B cell (primary cell): ENCODE measurements around the gene IYD. TPM values are rescaled to one million over a fixed set of nuclear protein-coding genes. Genes with fewer than 3 reads are reported as not detected.

Experiments used
- ATAC-seq: fragments of 200-7000 bp; cut with Tn5 transposase; one replicate; pipeline ENCODE4 v1.10.0; 2021; ENCODE audit warnings: low read depth, mild to moderate bottlenecking, moderate number of reproducible peaks, moderate library complexity
- CTCF ChIA-PET: fragments of 350-600 bp; sonication (Branson Sonifier 250); formaldehyde crosslinking; loops from one replicate; lab custom pipeline; 2021; ENCODE audit warnings: antibody characterized with exemption, inconsistent platforms; lab: Charles Lee
- POLR2A ChIA-PET: fragments of 350-600 bp; sonication (Branson Sonifier 250); formaldehyde crosslinking; loops from one replicate; lab custom pipeline; 2021; ENCODE audit warnings: antibody characterized with exemption; lab: Charles Lee
- DNase-seq: peaks from one replicate; pipeline ENCODE4 v3.0.0; 2013
- H2AFZ ChIP-seq: 2 replicates; pipeline ENCODE4 v1.6.1; 2012; ENCODE audit warnings: mild to moderate bottlenecking, low read depth, low read length; ENCODE audit not compliant: insufficient read depth, poor library complexity, severe bottlenecking
- H3K27ac ChIP-seq, 2 donors: 1 replicate in 1 of 2; 2 replicates in 1 of 2; pipeline ENCODE4 v1.5.1; 2012 to 2013; ENCODE audit warnings: low read length in 2 of 2, mild to moderate bottlenecking in 2 of 2, moderate library complexity in 1 of 2
- H3K27me3 ChIP-seq, 4 experiments: fragments of 200-600 bp in 1 of 4; sonication (generic) in 1 of 4; replicated peaks in 1 of 4; 1 replicate in 2 of 4; 2 replicates in 2 of 4; pipeline versions ENCODE4 v1.6.1 to v1.7.0; 2013 to 2016; ENCODE audit warnings: low read length in 3 of 4, mild to moderate bottlenecking in 2 of 4, mixed read lengths in 1 of 4, moderate library complexity in 1 of 4; ENCODE audit not compliant: insufficient read depth in 4 of 4, control insufficient read depth in 3 of 4; ENCODE audit errors: control extremely low read depth in 1 of 4
- H3K36me3 ChIP-seq, 2 experiments: replicated peaks in 1 of 2; 1 replicate in 1 of 2; 2 replicates in 1 of 2; pipeline versions ENCODE4 v1.6.1 to v1.7.1; 2013; ENCODE audit warnings: low read length in 1 of 2; ENCODE audit not compliant: insufficient read depth in 2 of 2, control insufficient read depth in 1 of 2; ENCODE audit errors: control extremely low read depth in 1 of 2, extremely low read depth in 1 of 2
- H3K4me1 ChIP-seq, 2 donors: fragments of 200-600 bp in 1 of 2; sonication (generic) in 1 of 2; 1 replicate in 1 of 2; 2 replicates in 1 of 2; pipeline versions ENCODE4 v1.5.1 to v1.6.1; 2013 to 2017; ENCODE audit warnings: low read length in 2 of 2; ENCODE audit not compliant: control insufficient read depth in 2 of 2, insufficient read depth in 2 of 2
- H3K4me2 ChIP-seq: replicated peaks from 2 replicates; pipeline ENCODE3; 2012; ENCODE audit warnings: mild to moderate bottlenecking, low read depth, low read length; ENCODE audit not compliant: poor library complexity, severe bottlenecking
- H3K4me3 ChIP-seq, 5 experiments: fragments of 200-600 bp in 1 of 5; sonication (generic) in 1 of 5; 1 replicate in 3 of 5; 2 replicates in 2 of 5; pipeline versions ENCODE4 v1.5.1 to v1.7.0; 2011 to 2016; ENCODE audit warnings: low read length in 4 of 5, mild to moderate bottlenecking in 4 of 5, low read depth in 2 of 5, control low read depth in 1 of 5, moderate library complexity in 1 of 5; ENCODE audit not compliant: insufficient read depth in 1 of 5; ENCODE audit errors: control extremely low read depth in 1 of 5, extremely low read depth in 1 of 5
- H3K79me2 ChIP-seq: fragments of 200-600 bp; sonication (generic); one replicate; pipeline ENCODE4 v1.6.0; 2016; ENCODE audit warnings: low read length; ENCODE audit not compliant: control insufficient read depth, insufficient read depth
- H3K9ac ChIP-seq: fragments of 200-600 bp; sonication (generic); 2 replicates; pipeline ENCODE4 v1.6.1; 2017; ENCODE audit warnings: mild to moderate bottlenecking, low read length, moderate library complexity
- H3K9me3 ChIP-seq, 3 donors: one replicate each; pipeline versions ENCODE4 v1.6.1 to v1.7.1; 2013; ENCODE audit warnings: low read length in 2 of 3; ENCODE audit not compliant: control insufficient read depth in 2 of 3, insufficient read depth in 1 of 3; ENCODE audit errors: control extremely low read depth in 1 of 3
- H4K20me1 ChIP-seq: 2 replicates; pipeline ENCODE4 v1.6.0; 2012; ENCODE audit warnings: mild to moderate bottlenecking, low read length; ENCODE audit not compliant: insufficient read depth, control insufficient read depth, poor library complexity, severe bottlenecking
- H3K27ac Mint-ChIP-seq: one replicate; pipeline ENCODE4 v1.8.0; 2021; ENCODE audit warnings: mixed read lengths
- H3K27me3 Mint-ChIP-seq: one replicate; pipeline ENCODE4 v1.8.0; 2021; ENCODE audit warnings: mixed read lengths
- H3K4me1 Mint-ChIP-seq: one replicate; pipeline ENCODE4 v1.8.0; 2021; ENCODE audit warnings: mixed read lengths
- H3K4me3 Mint-ChIP-seq: one replicate; pipeline ENCODE4 v1.8.0; 2021; ENCODE audit warnings: mixed read lengths
- H3K9me3 Mint-ChIP-seq: one replicate; pipeline ENCODE4 v1.8.0; 2022; ENCODE audit warnings: mixed read lengths; ENCODE audit not compliant: insufficient read depth
- EZH2 ChIP-seq: IDR thresholded peaks from 2 replicates; pipeline ENCODE4 v1.6.1; 2012; ENCODE audit warnings: borderline replicate concordance, low read depth, mild to moderate bottlenecking, moderate library complexity, low read length; ENCODE audit not compliant: insufficient read depth, poor library complexity, severe bottlenecking
- WGBS: methylation state at CpG from one replicate; pipeline ENCODE4 v1.1.5; 2013; ENCODE audit warnings: missing lambda C conversion rate; ENCODE audit not compliant: insufficient coverage; 5-methylcytosine and 5-hydroxymethylcytosine counted together
- intact Hi-C: fragments of 100-400 bp; cut with micrococcal nuclease; formaldehyde crosslinking; loops from one replicate; pipeline ENCODE4 v1.10.0; 2022
- polyA plus RNA-seq: library from polyadenylated mRNA; depleted of rRNA; stranded (reverse); fragments of >200 nt; gene quantifications from 2 replicates; pipeline ENCODE4 v1.2.3, GENCODE V29; 2012
- total RNA-seq, 2 donors: library from RNA; stranded (reverse); fragments of 120-200 nt in 1 of 2; gene quantifications; 1 replicate in 1 of 2; 2 replicates in 1 of 2; pipeline versions ENCODE4 v1.2.3 to v1.2.4, GENCODE V29; 2013 to 2022
- TF ChIP-seq, protein P1 (sequence below): fragments of 200-600 bp; IDR thresholded peaks from one replicate; pipeline ENCODE4 v1.8.0; 2022; ENCODE audit warnings: antibody characterized with exemption, mild to moderate bottlenecking

IYD gene
- total and polyA plus RNA-seq, 2 donors (not counting 1 experiment from before 2014, with no cell fraction given): not detected

GRCh38 chr6:150346346-150346745 lies 22.5 kb upstream of the IYD start:
- Histone ChIP-seq H3K4me2 (no peak overlapping the region), H2AFZ (no peak overlapping the region), H4K20me1 (no peaks in the 10 kb centered on the region), H3K9ac (no peak overlapping the region), H3K4me3 (no peak overlapping the region), H3K79me2 (no peaks in the 10 kb centered on the region), H3K27ac (no peak overlapping the region), H3K4me1 (peaks cover 4 to 9% of the 10 kb centered on the region in 2 donors), H3K9me3 (no peaks in the 10 kb centered on the region), H3K27me3 (peaks cover 0 to 4% (median 2%) of the 10 kb centered on the region in 4 experiments), H3K36me3 (no peaks in the 10 kb centered on the region)
- POLR2A ChIA-PET: no interaction called here
- H3K4me3 Mint-ChIP-seq: no peak overlapping the region
- no CpG with 5 or more reads among the region's 2 CpGs for WGBS
- peaks cover 11% of the 10 kb centered on the region for H3K27me3 Mint-ChIP-seq
- CTCF ChIA-PET: no interaction called here
- H3K27ac Mint-ChIP-seq: no peak overlapping the region
- intact Hi-C loops: no loop called here
- no peaks in the 10 kb centered on the region for H3K9me3 Mint-ChIP-seq
- TF ChIP-seq, protein P1, sequence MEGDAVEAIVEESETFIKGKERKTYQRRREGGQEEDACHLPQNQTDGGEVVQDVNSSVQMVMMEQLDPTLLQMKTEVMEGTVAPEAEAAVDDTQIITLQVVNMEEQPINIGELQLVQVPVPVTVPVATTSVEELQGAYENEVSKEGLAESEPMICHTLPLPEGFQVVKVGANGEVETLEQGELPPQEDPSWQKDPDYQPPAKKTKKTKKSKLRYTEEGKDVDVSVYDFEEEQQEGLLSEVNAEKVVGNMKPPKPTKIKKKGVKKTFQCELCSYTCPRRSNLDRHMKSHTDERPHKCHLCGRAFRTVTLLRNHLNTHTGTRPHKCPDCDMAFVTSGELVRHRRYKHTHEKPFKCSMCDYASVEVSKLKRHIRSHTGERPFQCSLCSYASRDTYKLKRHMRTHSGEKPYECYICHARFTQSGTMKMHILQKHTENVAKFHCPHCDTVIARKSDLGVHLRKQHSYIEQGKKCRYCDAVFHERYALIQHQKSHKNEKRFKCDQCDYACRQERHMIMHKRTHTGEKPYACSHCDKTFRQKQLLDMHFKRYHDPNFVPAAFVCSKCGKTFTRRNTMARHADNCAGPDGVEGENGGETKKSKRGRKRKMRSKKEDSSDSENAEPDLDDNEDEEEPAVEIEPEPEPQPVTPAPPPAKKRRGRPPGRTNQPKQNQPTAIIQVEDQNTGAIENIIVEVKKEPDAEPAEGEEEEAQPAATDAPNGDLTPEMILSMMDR: no peak
- ATAC-seq: no peak
- peaks cover 5% of the 10 kb centered on the region for H3K4me1 Mint-ChIP-seq
- no peak for DNase-seq

DNA sequence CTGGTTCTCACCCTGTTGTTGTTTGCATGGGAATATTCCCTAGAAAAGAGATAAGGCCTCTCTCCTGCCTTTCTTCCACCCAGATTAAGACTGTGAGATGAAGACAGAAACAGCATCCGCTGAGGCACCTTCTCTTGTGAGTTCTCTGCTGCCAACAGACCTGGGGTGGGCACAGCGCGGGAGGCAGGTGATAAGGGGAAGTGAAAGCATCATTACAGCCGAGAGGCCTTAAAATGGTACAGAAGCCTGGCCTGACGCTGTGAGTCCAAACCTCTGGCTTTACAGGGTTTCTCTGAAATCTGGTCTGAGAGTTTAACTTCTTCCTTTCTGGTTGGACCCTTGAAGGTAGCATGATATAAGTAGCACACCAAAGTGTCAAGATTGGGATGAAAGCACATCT lies 21.0 kb upstream of the IYD start:
- DNase-seq (peak; percentile 66), ATAC-seq (peak; percentile 85)
- intact Hi-C loops: no loop called here
- no peaks in the 10 kb centered on the region for H4K20me1 ChIP-seq
- no peak overlapping the region for H3K4me3 Mint-ChIP-seq
- H3K9me3 ChIP-seq: no peaks in the 10 kb centered on the region
- peaks cover 11% of the 10 kb centered on the region for H3K27me3 Mint-ChIP-seq
- H3K27ac ChIP-seq: no peak overlapping the region
- WGBS: 0% methylated on average over 2 of the region's 5 CpGs
- no peak overlapping the region for H3K4me2 ChIP-seq
- no peaks in the 10 kb centered on the region for H3K36me3 ChIP-seq
- H3K4me1 Mint-ChIP-seq: peaks cover 5% of the 10 kb centered on the region
- peaks cover 0 to 6% (median 2%) of the 10 kb centered on the region in 4 experiments for H3K27me3 ChIP-seq
- H3K4me3 ChIP-seq: no peak overlapping the region
- no peak overlapping the region for H3K9ac ChIP-seq
- POLR2A ChIA-PET: no interaction called here
- H3K27ac Mint-ChIP-seq: no peak overlapping the region
- peak overlapping the region; percentile 47 for H2AFZ ChIP-seq
- H3K4me1 ChIP-seq: peaks cover 4 to 9% of the 10 kb centered on the region in 2 donors
- H3K9me3 Mint-ChIP-seq: no peaks in the 10 kb centered on the region
- CTCF ChIA-PET: interaction anchor here (0.9 kb wide), 1 partner anchor 317 kb away, joined by 3 read pairs; no protein-coding TSS in a partner anchor
- TF ChIP-seq, protein P1: no peak
- no peak for TF ChIP-seq EZH2
- H3K79me2 ChIP-seq: no peaks in the 10 kb centered on the region
